Measurements from ENCODE around the gene GRXCR2.

Gene GRXCR2

GRCh38 chr5:145829708-145830361 is 43.0 kb downstream of the GRXCR2 start:
- Histone ChIP-seq H3K36me3 (no peaks in the 10 kb centered on the region), H3K4me3 (ENCODE audit: low read depth, low read length) (no peak overlapping the region), H3K27me3 (no peaks in the 10 kb centered on the region), H3K9me3 (no peaks in the 10 kb centered on the region), H3K4me1 (no peaks in the 10 kb centered on the region)
- TF ChIP-seq CTCF (IDR thresholded peaks at IDR 0.05; ENCODE audit: low read depth, low read length), result no peak
- DNase-seq, result no peak

GRCh38 chr5:145826895-145827674 is 45.7 kb downstream of the GRXCR2 start:
- Histone ChIP-seq H3K27me3 (no peaks in the 10 kb centered on the region), H3K4me3 (ENCODE audit: low read depth, low read length) (no peak overlapping the region), H3K4me1 (no peaks in the 10 kb centered on the region), H3K9me3 (no peaks in the 10 kb centered on the region), H3K36me3 (no peaks in the 10 kb centered on the region)
- no peak for DNase-seq
- no peak for TF ChIP-seq CTCF (IDR thresholded peaks at IDR 0.05; ENCODE audit: low read depth, low read length)

GRCh38 chr5:145825751-145826180 is 47.0 kb downstream of the GRXCR2 start:
- H3K36me3 ChIP-seq, result no peaks in the 10 kb centered on the region
- H3K9me3 ChIP-seq, result no peaks in the 10 kb centered on the region
- no peak overlapping the region for H3K4me3 ChIP-seq (ENCODE audit: low read depth, low read length)
- no peaks in the 10 kb centered on the region for H3K27me3 ChIP-seq
- peak; percentile 92 for TF ChIP-seq CTCF (IDR thresholded peaks at IDR 0.05; ENCODE audit: low read depth, low read length)
- no peaks in the 10 kb centered on the region for H3K4me1 ChIP-seq
- DNase-seq, result peak; percentile 11

GRCh38 chr5:145824040-145824439 is 48.8 kb downstream of the GRXCR2 start:
- Histone ChIP-seq H3K36me3 (no peaks in the 10 kb centered on the region), H3K4me3 (ENCODE audit: low read depth, low read length) (no peak overlapping the region), H3K27me3 (no peaks in the 10 kb centered on the region), H3K9me3 (no peaks in the 10 kb centered on the region), H3K4me1 (no peaks in the 10 kb centered on the region)
- TF ChIP-seq CTCF (IDR thresholded peaks at IDR 0.05; ENCODE audit: low read depth, low read length), result no peak
- DNase-seq, result no peak

GRCh38 chr5:145818604-145819003 is 54.2 kb downstream of the GRXCR2 start:
- Histone ChIP-seq H3K27me3 (no peaks in the 10 kb centered on the region), H3K36me3 (no peaks in the 10 kb centered on the region), H3K9me3 (no peaks in the 10 kb centered on the region), H3K4me3 (ENCODE audit: low read depth, low read length) (no peak overlapping the region), H3K4me1 (no peaks in the 10 kb centered on the region)
- TF ChIP-seq CTCF (IDR thresholded peaks at IDR 0.05; ENCODE audit: low read depth, low read length), result no peak
- no peak for DNase-seq

GRCh38 chr5:145812877-145813276 is 59.9 kb downstream of the GRXCR2 start:
- Histone ChIP-seq H3K9me3 (no peaks in the 10 kb centered on the region), H3K4me1 (no peaks in the 10 kb centered on the region), H3K36me3 (no peaks in the 10 kb centered on the region), H3K27me3 (no peaks in the 10 kb centered on the region), H3K4me3 (ENCODE audit: low read depth, low read length) (no peak overlapping the region)
- no peak for TF ChIP-seq CTCF (IDR thresholded peaks at IDR 0.05; ENCODE audit: low read depth, low read length)
- DNase-seq, result no peak
